Measurements from ENCODE around the gene MYORG.
"Not testable (repeated sequence)": the region's sequence is repeated elsewhere in the genome, so short reads cannot be mapped to it uniquely, and the experiment has no call there.

MYORG gene

GRCh38 chr9:34368796-34369195, 7.9 kb downstream of the MYORG start:
- not testable (repeated sequence) for DNase-seq (ENCODE audit: low read depth in 2 of 2)

- not testable (repeated sequence) for DNase-seq (ENCODE audit: low read depth in 2 of 2)
Measured at GRCh38 chr9:34367751-34368410, 8.8 kb downstream of the MYORG start.

- no peak for DNase-seq (ENCODE audit: low read depth in 2 of 2)
Measured at GRCh38 chr9:34366365-34366764, 10.3 kb downstream of the MYORG start.

GRCh38 chr9:34365282-34365681, 11.4 kb downstream of the MYORG start:
- no peak for DNase-seq (ENCODE audit: low read depth in 2 of 2)

GRCh38 chr9:34363619-34364351, 12.9 kb downstream of the MYORG start:
- DNase-seq (ENCODE audit: low read depth in 2 of 2): no peak

- no peak for DNase-seq (ENCODE audit: low read depth in 2 of 2)
Measured at GRCh38 chr9:34362614-34363214, 14.0 kb downstream of the MYORG start.

GRCh38 chr9:34352957-34353356, 23.7 kb downstream of the MYORG start:
- DNase-seq (ENCODE audit: low read depth in 2 of 2): not testable (repeated sequence)

- DNase-seq (ENCODE audit: low read depth in 2 of 2): not testable (repeated sequence)
Measured at GRCh38 chr9:34352122-34352652, 24.5 kb downstream of the MYORG start.

- DNase-seq (ENCODE audit: low read depth in 2 of 2): no peak
Measured at GRCh38 chr9:34349324-34349723, 27.4 kb downstream of the MYORG start.

GRCh38 chr9:34347800-34348158, 28.9 kb downstream of the MYORG start:
- DNase-seq (ENCODE audit: low read depth in 2 of 2): no peak

- DNase-seq (ENCODE audit: low read depth in 2 of 2): no peak
Measured at GRCh38 chr9:34346873-34347799, 29.6 kb downstream of the MYORG start.

GRCh38 chr9:34343605-34344004, 33.1 kb downstream of the MYORG start:
- DNase-seq (ENCODE audit: low read depth in 2 of 2): no peak

GRCh38 chr9:34343090-34343489, 33.6 kb downstream of the MYORG start:
- no peak for DNase-seq (ENCODE audit: low read depth in 2 of 2)

- DNase-seq (ENCODE audit: low read depth in 2 of 2): no peak
Measured at GRCh38 chr9:34341659-34342295, 34.9 kb downstream of the MYORG start.

GRCh38 chr9:34338665-34339385, 37.9 kb downstream of the MYORG start:
- DNase-seq (ENCODE audit: low read depth in 2 of 2): no peak

- DNase-seq (ENCODE audit: low read depth in 2 of 2): not testable (repeated sequence)
Measured at GRCh38 chr9:34338079-34338478, 38.6 kb downstream of the MYORG start.

- no peak for DNase-seq (ENCODE audit: low read depth in 2 of 2)
Measured at GRCh38 chr9:34337403-34337802, 39.3 kb downstream of the MYORG start.

GRCh38 chr9:34335376-34335775, 41.3 kb downstream of the MYORG start:
- DNase-seq (ENCODE audit: low read depth in 2 of 2): no peak

- DNase-seq (ENCODE audit: low read depth in 2 of 2): no peak
Measured at GRCh38 chr9:34334916-34335315, 41.8 kb downstream of the MYORG start.

GRCh38 chr9:34334337-34334824, 42.3 kb downstream of the MYORG start:
- no peak for DNase-seq (ENCODE audit: low read depth in 2 of 2)

Measured in fibroblast of skin of left quadriceps (primary cell).